Astrocyte of the spinal cord (primary cell): ENCODE data around the gene ACAA2.
"Not testable (repeated sequence)": the region's sequence is repeated elsewhere in the genome, so short reads cannot be mapped to it uniquely, and the experiment has no call there.

Source experiments
- DNase-seq: peaks from one replicate; pipeline ENCODE4 v3.0.0; 2011; ENCODE audit warnings: low read depth, low spot score
- H3K4me3 ChIP-seq: 2 replicates; pipeline ENCODE4 v1.5.1; 2011; ENCODE audit warnings: low read depth, mild to moderate bottlenecking, low read length, moderate library complexity
- in situ Hi-C: cut with HindIII; loops from 2 replicates; pipeline ENCODE4 v1.10.0; 2017; ENCODE audit warnings: low sequenced_read_pairs
- TF ChIP-seq, protein P1 (sequence below): IDR thresholded peaks from 2 replicates; pipeline ENCODE4 v1.5.1; 2012; ENCODE audit warnings: low read depth, mild to moderate bottlenecking, low read length, inconsistent platforms

The ACAA2 gene

DNA sequence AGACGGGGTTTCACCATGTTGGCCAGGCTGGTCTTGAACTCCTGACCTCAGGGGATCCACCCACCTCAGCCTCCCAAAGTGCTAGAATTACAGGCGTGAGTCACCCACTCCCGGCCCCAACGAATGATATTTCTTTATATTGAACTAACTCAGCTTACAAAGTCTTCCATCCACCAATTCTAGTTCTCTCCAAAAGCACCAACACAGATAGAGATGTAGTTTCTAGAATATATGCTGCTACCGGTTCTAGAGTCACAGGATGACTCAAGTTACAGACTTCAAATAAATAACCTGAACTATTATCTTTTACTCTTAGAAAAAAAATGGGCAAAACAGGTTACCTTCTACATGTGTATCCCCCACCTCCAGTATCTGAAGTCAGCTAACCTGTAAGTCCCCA lies 9.2 kb downstream of the ACAA2 start:
- TF ChIP-seq, protein P1, sequence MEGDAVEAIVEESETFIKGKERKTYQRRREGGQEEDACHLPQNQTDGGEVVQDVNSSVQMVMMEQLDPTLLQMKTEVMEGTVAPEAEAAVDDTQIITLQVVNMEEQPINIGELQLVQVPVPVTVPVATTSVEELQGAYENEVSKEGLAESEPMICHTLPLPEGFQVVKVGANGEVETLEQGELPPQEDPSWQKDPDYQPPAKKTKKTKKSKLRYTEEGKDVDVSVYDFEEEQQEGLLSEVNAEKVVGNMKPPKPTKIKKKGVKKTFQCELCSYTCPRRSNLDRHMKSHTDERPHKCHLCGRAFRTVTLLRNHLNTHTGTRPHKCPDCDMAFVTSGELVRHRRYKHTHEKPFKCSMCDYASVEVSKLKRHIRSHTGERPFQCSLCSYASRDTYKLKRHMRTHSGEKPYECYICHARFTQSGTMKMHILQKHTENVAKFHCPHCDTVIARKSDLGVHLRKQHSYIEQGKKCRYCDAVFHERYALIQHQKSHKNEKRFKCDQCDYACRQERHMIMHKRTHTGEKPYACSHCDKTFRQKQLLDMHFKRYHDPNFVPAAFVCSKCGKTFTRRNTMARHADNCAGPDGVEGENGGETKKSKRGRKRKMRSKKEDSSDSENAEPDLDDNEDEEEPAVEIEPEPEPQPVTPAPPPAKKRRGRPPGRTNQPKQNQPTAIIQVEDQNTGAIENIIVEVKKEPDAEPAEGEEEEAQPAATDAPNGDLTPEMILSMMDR = no peak
- in situ Hi-C loops = no loop called here
- no peak overlapping the region for H3K4me3 ChIP-seq
- DNase-seq = no peak

DNA sequence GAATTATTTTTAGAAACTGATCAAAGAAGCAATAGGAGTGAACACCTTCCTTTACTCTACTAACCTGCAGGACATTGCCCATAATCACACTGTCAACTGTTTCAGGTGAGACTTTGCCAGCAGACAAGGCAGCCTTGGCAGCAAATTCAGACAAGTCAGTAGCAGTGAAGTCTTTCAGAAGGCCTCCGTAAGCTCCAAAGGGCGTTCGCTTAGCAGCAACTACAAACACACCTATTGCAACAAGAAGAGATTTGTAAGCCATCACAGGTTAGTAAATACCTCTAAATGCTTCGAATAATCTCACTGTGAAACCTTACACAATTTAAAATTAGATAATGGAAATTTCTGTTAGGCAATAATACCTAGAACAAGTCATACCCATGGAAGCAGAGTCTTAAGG lies 10.7 kb downstream of the ACAA2 start:
- TF ChIP-seq, protein P1 = no peak
- H3K4me3 ChIP-seq = no peak overlapping the region
- no peak for DNase-seq
- in situ Hi-C loops = no loop called here

DNA sequence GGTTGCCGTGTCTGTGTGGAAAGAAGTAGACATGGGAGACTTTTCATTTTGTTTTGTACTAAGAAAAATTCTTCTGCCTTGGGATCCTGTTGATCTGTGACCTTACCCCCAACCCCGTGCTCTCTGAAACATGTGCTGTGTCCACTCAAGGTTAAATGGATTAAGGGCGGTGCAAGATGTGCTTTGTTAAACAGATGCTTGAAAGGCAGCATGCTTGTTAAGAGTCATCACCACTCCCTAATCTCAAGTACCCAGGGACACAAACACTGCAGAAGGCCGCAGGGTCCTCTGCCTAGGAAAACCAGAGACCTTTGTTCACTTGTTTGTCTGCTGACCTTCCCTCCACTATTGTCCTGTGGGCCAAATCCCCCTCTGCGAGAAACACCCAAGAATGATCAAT lies 12.8 kb downstream of the ACAA2 start:
- H3K4me3 ChIP-seq, DNase-seq, in situ Hi-C loops: not testable (repeated sequence)

DNA sequence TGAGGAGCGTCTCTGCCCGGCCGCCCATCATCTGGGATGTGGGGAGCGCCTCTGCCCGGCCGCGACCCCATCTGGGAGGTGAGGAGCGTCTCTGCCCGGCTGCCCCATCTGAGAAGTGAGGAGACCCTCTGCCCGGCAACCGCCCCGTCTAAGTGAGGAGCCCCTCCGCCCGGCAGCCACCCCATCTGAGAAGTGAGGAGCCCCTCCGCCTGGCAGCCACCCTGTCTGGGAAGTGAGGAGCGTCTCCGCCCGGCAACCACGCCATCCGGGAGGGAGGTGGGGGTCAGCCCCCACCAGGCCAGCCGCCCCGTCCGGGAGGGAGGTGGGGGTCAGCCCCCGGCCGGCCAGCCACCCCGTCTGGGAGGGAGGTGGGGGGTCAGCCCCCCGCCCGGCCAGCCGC lies 13.5 kb downstream of the ACAA2 start:
- in situ Hi-C loops, H3K4me3 ChIP-seq: not testable (repeated sequence)

DNA sequence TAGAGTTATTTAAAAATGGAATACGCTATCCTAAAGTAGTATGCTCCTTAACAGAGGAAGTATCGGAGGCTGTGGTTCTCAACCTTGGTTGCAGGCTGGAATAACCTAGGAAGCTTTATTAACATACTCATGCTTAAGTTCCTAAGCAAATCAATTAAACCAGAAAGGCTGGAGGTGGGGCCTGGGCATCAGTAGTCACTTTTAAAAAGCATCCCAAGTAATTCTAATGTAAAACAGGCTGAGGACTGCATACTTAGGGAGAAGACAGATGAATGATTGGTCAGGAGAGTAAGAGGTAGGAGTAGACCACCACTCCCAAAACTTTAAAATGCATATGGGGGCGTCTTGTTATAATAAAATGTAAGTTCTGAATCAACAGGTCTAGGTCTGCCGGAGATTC lies 15.3 kb downstream of the ACAA2 start:
- TF ChIP-seq, protein P1 = no peak
- H3K4me3 ChIP-seq = no peak overlapping the region
- no peak for DNase-seq
- in situ Hi-C loops = no loop called here

More for the DNA sequence above, 13.5 kb downstream of the ACAA2 start:
- not testable (repeated sequence) for DNase-seq

DNA sequence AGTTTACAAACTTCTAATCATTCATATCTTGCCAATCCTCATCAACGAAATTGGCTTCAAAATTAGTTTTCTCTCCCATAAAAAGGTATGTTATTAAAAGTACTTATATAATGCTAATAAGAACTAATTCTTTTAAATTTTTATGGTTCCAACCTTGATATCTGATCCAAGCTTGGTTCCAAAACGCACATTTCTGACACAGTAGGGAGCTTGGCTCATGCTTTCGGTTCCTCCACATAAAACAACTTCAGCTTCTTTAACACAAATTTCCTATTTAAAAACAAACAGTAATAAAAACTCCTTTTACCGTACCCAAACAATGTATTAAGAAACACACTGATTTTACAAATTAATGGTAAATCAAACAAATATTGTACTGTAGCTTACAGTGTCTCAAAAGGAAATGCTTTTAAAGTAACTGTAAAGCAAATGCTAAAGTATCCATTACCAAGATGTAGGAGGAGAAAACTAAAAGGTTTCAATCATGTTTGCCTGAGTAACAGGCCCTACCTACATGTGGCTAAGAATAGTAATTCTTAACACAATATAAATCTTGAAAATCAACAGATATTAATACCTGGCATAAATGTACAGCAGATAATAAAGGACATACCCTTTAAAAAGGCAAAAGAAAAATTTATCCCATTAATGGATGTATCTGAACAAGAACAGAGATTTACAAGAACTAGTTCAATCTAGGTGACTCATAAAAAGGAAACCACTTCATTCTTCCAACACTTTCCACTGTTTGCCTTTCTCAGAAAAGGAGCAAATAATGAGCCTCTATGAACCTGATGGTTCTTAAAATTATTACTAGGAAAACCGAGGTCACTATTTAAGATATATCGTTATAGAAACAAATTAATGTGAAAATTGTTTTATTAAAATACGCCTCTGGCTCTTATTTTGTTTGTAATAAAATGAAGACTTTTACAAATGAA lies 17.5 kb downstream of the ACAA2 start:
- in situ Hi-C loops = no loop called here
- peak; percentile 67 for DNase-seq
- TF ChIP-seq, protein P1 = no peak
- no peak overlapping the region for H3K4me3 ChIP-seq

DNA sequence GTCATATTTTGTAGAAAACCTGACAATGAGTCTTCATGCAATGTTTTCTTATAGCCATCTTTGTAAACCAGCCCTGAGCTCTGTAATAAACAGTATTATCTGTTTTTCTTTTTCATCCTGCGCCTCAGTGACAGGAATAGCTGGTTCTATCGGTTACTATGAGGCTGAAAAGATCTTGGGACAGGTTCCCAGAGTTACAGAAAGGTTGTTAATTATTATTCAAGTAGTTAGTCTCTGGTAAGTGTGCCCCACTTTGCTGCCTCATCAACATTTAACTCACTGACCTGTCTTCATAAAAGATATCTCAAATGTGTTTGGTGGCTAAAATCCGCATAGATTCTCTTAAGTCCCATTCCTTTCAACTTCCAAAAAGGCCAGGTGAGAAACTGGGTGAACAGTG lies 18.6 kb downstream of the ACAA2 start:
- H3K4me3 ChIP-seq = no peak overlapping the region
- in situ Hi-C loops = no loop called here
- TF ChIP-seq, protein P1 = no peak
- DNase-seq = no peak

DNA sequence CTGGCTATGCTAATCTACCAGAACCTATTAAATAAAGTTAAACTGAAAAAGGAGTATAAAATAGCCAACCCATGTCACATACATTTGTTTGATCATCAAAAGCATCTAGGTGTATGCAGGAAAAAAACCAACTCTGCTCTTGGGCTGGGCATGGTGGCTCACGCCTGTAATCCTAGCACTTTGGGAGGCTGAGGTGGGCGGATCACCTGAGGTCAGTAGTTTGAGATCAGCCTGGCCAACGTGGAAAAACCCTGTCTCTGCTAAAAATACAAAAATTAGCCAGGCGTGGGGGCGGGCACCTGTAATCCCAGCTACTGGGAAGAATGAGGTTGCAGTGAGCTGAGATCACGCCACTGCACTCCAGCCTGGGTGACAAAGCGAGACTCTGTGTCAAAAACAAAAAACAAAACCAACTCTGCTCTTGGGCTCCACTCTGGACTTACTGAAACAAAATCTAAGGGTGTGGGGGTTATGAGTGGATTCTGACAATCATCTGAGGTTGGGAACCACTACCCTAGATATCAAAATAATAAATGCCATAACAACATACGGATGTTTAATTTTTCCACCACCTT lies 23.7 kb downstream of the ACAA2 start:
- DNase-seq, in situ Hi-C loops, H3K4me3 ChIP-seq: not testable (repeated sequence)
